Mammary epithelial cell (primary cell): Measurements from ENCODE around the gene CNST.

Source experiments
- EZH2 ChIP-seq: IDR thresholded peaks from 2 replicates; pipeline ENCODE4 v1.6.1; 2012; ENCODE audit warnings: low read length, inconsistent platforms, borderline replicate concordance
- TF ChIP-seq, protein P1 (sequence below), 2 donors: IDR thresholded peaks in 1 of 2; conservative IDR thresholded peaks in 1 of 2; 2 replicates each; pipeline ENCODE4 v1.5.1; 2011 to 2012; ENCODE audit warnings: inconsistent platforms in 2 of 2, low read length in 2 of 2, mild to moderate bottlenecking in 2 of 2, control low read depth in 1 of 2, low read depth in 1 of 2; ENCODE audit not compliant: insufficient read depth in 1 of 2; ENCODE audit errors: extremely low read depth in 1 of 2

DNA sequence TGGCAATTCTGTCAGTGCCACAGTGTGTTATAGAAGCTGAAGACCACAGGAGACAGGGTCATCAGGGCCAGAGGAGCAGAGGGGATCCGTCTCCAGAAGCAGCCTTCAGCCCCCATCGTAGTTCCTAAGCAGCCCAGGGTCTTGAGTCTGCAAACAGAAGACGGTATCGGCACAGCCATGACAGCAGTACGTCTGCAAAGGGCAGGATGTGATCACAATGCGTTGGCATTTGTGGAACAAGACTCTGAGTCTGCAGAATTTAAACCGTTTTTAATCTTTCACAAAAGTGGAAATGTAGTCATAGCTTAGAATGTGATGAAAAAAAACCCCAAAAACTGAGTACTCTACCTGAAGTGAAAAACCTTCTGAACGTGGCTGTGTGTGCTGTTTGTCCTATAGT is 113.9 kb downstream of the CNST start:
- TF ChIP-seq, protein P1, sequence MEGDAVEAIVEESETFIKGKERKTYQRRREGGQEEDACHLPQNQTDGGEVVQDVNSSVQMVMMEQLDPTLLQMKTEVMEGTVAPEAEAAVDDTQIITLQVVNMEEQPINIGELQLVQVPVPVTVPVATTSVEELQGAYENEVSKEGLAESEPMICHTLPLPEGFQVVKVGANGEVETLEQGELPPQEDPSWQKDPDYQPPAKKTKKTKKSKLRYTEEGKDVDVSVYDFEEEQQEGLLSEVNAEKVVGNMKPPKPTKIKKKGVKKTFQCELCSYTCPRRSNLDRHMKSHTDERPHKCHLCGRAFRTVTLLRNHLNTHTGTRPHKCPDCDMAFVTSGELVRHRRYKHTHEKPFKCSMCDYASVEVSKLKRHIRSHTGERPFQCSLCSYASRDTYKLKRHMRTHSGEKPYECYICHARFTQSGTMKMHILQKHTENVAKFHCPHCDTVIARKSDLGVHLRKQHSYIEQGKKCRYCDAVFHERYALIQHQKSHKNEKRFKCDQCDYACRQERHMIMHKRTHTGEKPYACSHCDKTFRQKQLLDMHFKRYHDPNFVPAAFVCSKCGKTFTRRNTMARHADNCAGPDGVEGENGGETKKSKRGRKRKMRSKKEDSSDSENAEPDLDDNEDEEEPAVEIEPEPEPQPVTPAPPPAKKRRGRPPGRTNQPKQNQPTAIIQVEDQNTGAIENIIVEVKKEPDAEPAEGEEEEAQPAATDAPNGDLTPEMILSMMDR (conservative IDR thresholded peaks at IDR 0.05 in 1 of 2, IDR thresholded peaks at IDR 0.05 in 1 of 2; ENCODE audit: extremely low read depth in 1 of 2, insufficient read depth in 1 of 2, low read depth in 1 of 2, low read length in 2 of 2), result no peak
- TF ChIP-seq EZH2, result no peak
